Large intestine (tissue), 3 donors: ENCODE data around the gene CCDC191. TPM values are rescaled to one million over a fixed set of nuclear protein-coding genes. Genes with fewer than 3 reads are reported as not detected.

ENCODE experiments used
- DNase-seq, 2 donors: peaks; one replicate each; pipeline versions ENCODE4 v3.0.0 to v3.0.0-alpha.2; 2013
- H3K27ac ChIP-seq: one replicate; pipeline ENCODE4 v1.5.1; 2013; ENCODE audit warnings: low read length
- H3K27me3 ChIP-seq: 2 replicates; pipeline ENCODE4 v1.6.1; 2013; ENCODE audit warnings: low read length; ENCODE audit not compliant: control insufficient read depth, insufficient read depth
- H3K36me3 ChIP-seq: 2 replicates; pipeline ENCODE4 v1.6.1; 2013; ENCODE audit warnings: low read length; ENCODE audit not compliant: control insufficient read depth, insufficient read depth
- H3K4me1 ChIP-seq: one replicate; pipeline ENCODE4 v1.6.1; 2013; ENCODE audit warnings: low read length; ENCODE audit not compliant: control insufficient read depth, insufficient read depth
- H3K4me3 ChIP-seq: one replicate; pipeline ENCODE4 v1.5.1; 2013; ENCODE audit warnings: low read length
- H3K9me3 ChIP-seq: one replicate; pipeline ENCODE4 v1.6.1; 2013; ENCODE audit warnings: mild to moderate bottlenecking, low read depth, low read length, moderate library complexity; ENCODE audit not compliant: control insufficient read depth
- WGBS: methylation state at CpG from one replicate; pipeline ENCODE4 v1.1.5; 2013; ENCODE audit warnings: low lambda C conversion rate; ENCODE audit not compliant: insufficient coverage; 5-methylcytosine and 5-hydroxymethylcytosine counted together
- polyA plus RNA-seq: library from polyadenylated mRNA; unstranded; fragments of 120-200 nt; gene quantifications from one replicate; pipeline ENCODE4 v1.2.1, GENCODE V29; 2013

CCDC191 gene
- polyA plus RNA-seq, 1 donor, result 9.2 TPM

- Histone ChIP-seq H3K27ac (no peak overlapping the region), H3K9me3 (no peaks in the 10 kb centered on the region), H3K4me1 (peaks cover 3% of the 10 kb centered on the region), H3K4me3 (no peak overlapping the region), H3K36me3 (peaks cover 3% of the 10 kb centered on the region), H3K27me3 (no peaks in the 10 kb centered on the region)
- no peak for DNase-seq
- no CpG with 5 or more reads among the region's 8 CpGs for WGBS
These were observed 2.3 kb upstream of the CCDC191 start for GRCh38 chr3:114058646-114059045.

- Histone ChIP-seq H3K27ac (peak overlapping the region; percentile 75), H3K9me3 (no peaks in the 10 kb centered on the region), H3K4me1 (peaks cover 3% of the 10 kb centered on the region), H3K4me3 (peak overlapping the region; percentile 85), H3K27me3 (no peaks in the 10 kb centered on the region), H3K36me3 (peaks cover 3% of the 10 kb centered on the region)
- no peak for DNase-seq
- no CpG with 5 or more reads among the region's 8 CpGs for WGBS
These were observed 653 bp upstream of the CCDC191 start for GRCh38 chr3:114057011-114057347.

GRCh38 chr3:114052216-114052615 lies 4.1 kb downstream of the CCDC191 start:
- Histone ChIP-seq H3K4me3 (no peak overlapping the region), H3K27ac (no peak overlapping the region), H3K36me3 (no peaks in the 10 kb centered on the region), H3K4me1 (peaks cover 3% of the 10 kb centered on the region), H3K27me3 (no peaks in the 10 kb centered on the region), H3K9me3 (no peaks in the 10 kb centered on the region)
- DNase-seq, result no peak
- WGBS, result 80% methylated on average over 1 of the region's 2 CpGs

GRCh38 chr3:114043205-114043604 lies 13.1 kb downstream of the CCDC191 start:
- H3K27ac ChIP-seq, result no peak overlapping the region

GRCh38 chr3:114035896-114036295 lies 20.4 kb downstream of the CCDC191 start:
- 96% methylated on average over 3 of the region's 3 CpGs for WGBS
- DNase-seq, result no peak

More at GRCh38 chr3:114043205-114043604, 13.1 kb downstream of the CCDC191 start:
- no peaks in the 10 kb centered on the region for H3K4me1 ChIP-seq
- peaks cover 7% of the 10 kb centered on the region for H3K36me3 ChIP-seq
- H3K4me3 ChIP-seq, result no peak overlapping the region
- DNase-seq, result no peak
- H3K27me3 ChIP-seq, result no peaks in the 10 kb centered on the region
- no peaks in the 10 kb centered on the region for H3K9me3 ChIP-seq

GRCh38 chr3:114034787-114035545 lies 21.4 kb downstream of the CCDC191 start:
- no peak for DNase-seq
- Histone ChIP-seq H3K36me3 (peaks cover 15% of the 10 kb centered on the region), H3K27me3 (no peaks in the 10 kb centered on the region), H3K9me3 (no peaks in the 10 kb centered on the region), H3K4me1 (no peaks in the 10 kb centered on the region), H3K27ac (no peak overlapping the region), H3K4me3 (no peak overlapping the region)
- WGBS, result 88% methylated on average over 5 of the region's 5 CpGs

More at GRCh38 chr3:114035896-114036295, 20.4 kb downstream of the CCDC191 start:
- Histone ChIP-seq H3K4me1 (no peaks in the 10 kb centered on the region), H3K9me3 (no peaks in the 10 kb centered on the region), H3K36me3 (peaks cover 16% of the 10 kb centered on the region), H3K27ac (no peak overlapping the region), H3K4me3 (no peak overlapping the region), H3K27me3 (no peaks in the 10 kb centered on the region)

GRCh38 chr3:114034211-114034610 lies 22.1 kb downstream of the CCDC191 start:
- no peak overlapping the region for H3K4me3 ChIP-seq
- DNase-seq, result no peak
- H3K36me3 ChIP-seq, result peaks cover 10% of the 10 kb centered on the region
- no peaks in the 10 kb centered on the region for H3K4me1 ChIP-seq
- H3K9me3 ChIP-seq, result no peaks in the 10 kb centered on the region
- H3K27ac ChIP-seq, result no peak overlapping the region
- H3K27me3 ChIP-seq, result no peaks in the 10 kb centered on the region

- Histone ChIP-seq H3K36me3 (peaks cover 10% of the 10 kb centered on the region), H3K27ac (no peak overlapping the region), H3K4me1 (no peaks in the 10 kb centered on the region), H3K27me3 (no peaks in the 10 kb centered on the region), H3K9me3 (no peaks in the 10 kb centered on the region), H3K4me3 (no peak overlapping the region)
- WGBS, result no CpG with 5 or more reads among the region's 1 CpG
- no peak for DNase-seq
These were observed 22.6 kb downstream of the CCDC191 start for GRCh38 chr3:114033721-114034120.

GRCh38 chr3:114026331-114026730 lies 30.0 kb downstream of the CCDC191 start:
- Histone ChIP-seq H3K4me3 (no peak overlapping the region), H3K27ac (no peak overlapping the region), H3K36me3 (no peaks in the 10 kb centered on the region), H3K27me3 (no peaks in the 10 kb centered on the region), H3K4me1 (no peaks in the 10 kb centered on the region), H3K9me3 (no peaks in the 10 kb centered on the region)
- DNase-seq, result no peak
- no CpG with 5 or more reads among the region's 2 CpGs for WGBS

GRCh38 chr3:114025451-114025850 lies 30.9 kb downstream of the CCDC191 start:
- no peak for DNase-seq
- Histone ChIP-seq H3K27ac (no peak overlapping the region), H3K9me3 (no peaks in the 10 kb centered on the region), H3K36me3 (no peaks in the 10 kb centered on the region), H3K4me3 (no peak overlapping the region), H3K27me3 (no peaks in the 10 kb centered on the region), H3K4me1 (no peaks in the 10 kb centered on the region)
- no CpG with 5 or more reads among the region's 2 CpGs for WGBS

GRCh38 chr3:114022145-114022802 lies 34.1 kb downstream of the CCDC191 start:
- no peaks in the 10 kb centered on the region for H3K4me1 ChIP-seq
- H3K9me3 ChIP-seq, result no peaks in the 10 kb centered on the region
- no peak overlapping the region for H3K27ac ChIP-seq
- H3K36me3 ChIP-seq, result no peaks in the 10 kb centered on the region
- no peaks in the 10 kb centered on the region for H3K27me3 ChIP-seq
- H3K4me3 ChIP-seq, result no peak overlapping the region
- DNase-seq, result no peak
- WGBS, result 48% methylated on average over 2 of the region's 4 CpGs
